Endothelial cell of umbilical vein (primary cell): ENCODE results near the gene PLXNB3.

Experiments used
- CTCF ChIP-seq, 2 donors: IDR thresholded peaks; 1 replicate in 1 of 2; 2 replicates in 1 of 2; pipeline ENCODE4 v1.5.1; 2011; ENCODE audit warnings: low read length in 2 of 2, mild to moderate bottlenecking in 2 of 2, moderate library complexity in 2 of 2, control low read depth in 1 of 2, inconsistent platforms in 1 of 2, low read depth in 1 of 2; ENCODE audit not compliant: insufficient read depth in 1 of 2; ENCODE audit errors: extremely low read depth in 1 of 2
- EZH2 ChIP-seq: IDR thresholded peaks from 2 replicates; pipeline ENCODE4 v1.6.1; 2012; ENCODE audit warnings: borderline replicate concordance, low read depth, mild to moderate bottlenecking, moderate library complexity, low read length, inconsistent platforms; ENCODE audit not compliant: severe bottlenecking
- GATA2 ChIP-seq: IDR thresholded peaks from 2 replicates; pipeline ENCODE4 v1.7.0; 2011; ENCODE audit warnings: low read depth, mild to moderate bottlenecking, moderate library complexity, mixed read lengths, low read length; ENCODE audit not compliant: insufficient read length, insufficient read depth
- JUN ChIP-seq: IDR thresholded peaks from 2 replicates; pipeline ENCODE4 v1.6.1; 2011; ENCODE audit warnings: borderline replicate concordance, low read depth; ENCODE audit not compliant: insufficient read length, insufficient read depth
- POLR2A ChIP-seq: IDR thresholded peaks from 2 replicates; pipeline ENCODE4 v1.6.1; 2012; ENCODE audit warnings: low read depth, mild to moderate bottlenecking, control low read depth, low read length
- POLR2AphosphoS5 ChIP-seq: IDR thresholded peaks from 2 replicates; pipeline ENCODE4 v1.6.1; 2012; ENCODE audit warnings: low read depth, mild to moderate bottlenecking, control low read depth, low read length, moderate library complexity; ENCODE audit not compliant: insufficient read depth

- TF ChIP-seq CTCF (IDR thresholded peaks at IDR 0.05; ENCODE audit: extremely low read depth in 1 of 2, insufficient read depth in 1 of 2, low read depth in 1 of 2, low read length in 2 of 2) (no peak), JUN (no peak), GATA2 (no peak), POLR2AphosphoS5 (no peak), EZH2 (no peak), POLR2A (no peak)
Measured at GRCh38 chrX:153786669-153787068, 22.6 kb downstream of the PLXNB3 start.
